ENCODE measurements around the gene SLC52A1. TPM values are rescaled to one million over a fixed set of nuclear protein-coding genes. Genes with fewer than 3 reads are reported as not detected.

Gene SLC52A1
- total RNA-seq, 1 donor from 2014 or later: 0.49 TPM

DNA sequence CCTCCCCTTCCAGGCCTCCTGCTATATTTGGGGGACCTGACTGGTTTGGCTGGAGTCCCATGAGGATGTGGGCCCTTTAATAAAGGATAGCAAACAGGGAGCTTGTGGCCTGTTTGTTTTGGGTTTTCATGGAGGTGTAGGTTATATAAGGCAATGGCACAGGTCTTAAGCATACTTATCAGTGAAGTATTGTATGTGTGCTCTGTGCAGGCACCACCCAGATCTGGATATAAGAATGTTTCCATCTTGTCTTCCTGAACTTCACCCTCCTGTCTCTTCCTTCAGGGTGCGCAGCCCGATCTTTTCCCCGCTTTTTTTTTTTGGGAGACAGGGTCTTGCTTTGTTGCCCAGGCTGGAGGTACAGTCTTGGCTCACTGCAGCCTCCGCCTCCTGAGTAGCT is 10.6 kb downstream of the SLC52A1 start:
- Histone ChIP-seq H3K36me3 (peaks cover 0 to 44% of the 10 kb centered on the region in 2 donors), H3K27ac (no peak overlapping the region), H3K9me3 (no peaks in the 10 kb centered on the region), H3K27me3 (no peaks in the 10 kb centered on the region), H3K4me1 (no peaks in the 10 kb centered on the region), H3K4me3 (no peak overlapping the region)
- intact Hi-C loops (cut with DNase I): no loop called here
- DNase-seq (ENCODE audit: extremely low spot score in 2 of 2): no peak
- TF ChIP-seq POLR2AphosphoS5 (IDR thresholded peaks at IDR 0.05; ENCODE audit: insufficient read depth in 1 of 2, low read depth in 1 of 2): no peak
- TF ChIP-seq, protein P1, sequence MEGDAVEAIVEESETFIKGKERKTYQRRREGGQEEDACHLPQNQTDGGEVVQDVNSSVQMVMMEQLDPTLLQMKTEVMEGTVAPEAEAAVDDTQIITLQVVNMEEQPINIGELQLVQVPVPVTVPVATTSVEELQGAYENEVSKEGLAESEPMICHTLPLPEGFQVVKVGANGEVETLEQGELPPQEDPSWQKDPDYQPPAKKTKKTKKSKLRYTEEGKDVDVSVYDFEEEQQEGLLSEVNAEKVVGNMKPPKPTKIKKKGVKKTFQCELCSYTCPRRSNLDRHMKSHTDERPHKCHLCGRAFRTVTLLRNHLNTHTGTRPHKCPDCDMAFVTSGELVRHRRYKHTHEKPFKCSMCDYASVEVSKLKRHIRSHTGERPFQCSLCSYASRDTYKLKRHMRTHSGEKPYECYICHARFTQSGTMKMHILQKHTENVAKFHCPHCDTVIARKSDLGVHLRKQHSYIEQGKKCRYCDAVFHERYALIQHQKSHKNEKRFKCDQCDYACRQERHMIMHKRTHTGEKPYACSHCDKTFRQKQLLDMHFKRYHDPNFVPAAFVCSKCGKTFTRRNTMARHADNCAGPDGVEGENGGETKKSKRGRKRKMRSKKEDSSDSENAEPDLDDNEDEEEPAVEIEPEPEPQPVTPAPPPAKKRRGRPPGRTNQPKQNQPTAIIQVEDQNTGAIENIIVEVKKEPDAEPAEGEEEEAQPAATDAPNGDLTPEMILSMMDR (IDR thresholded peaks at IDR 0.05): no peak
- TF ChIP-seq POLR2A (IDR thresholded peaks at IDR 0.05): no peak

DNA sequence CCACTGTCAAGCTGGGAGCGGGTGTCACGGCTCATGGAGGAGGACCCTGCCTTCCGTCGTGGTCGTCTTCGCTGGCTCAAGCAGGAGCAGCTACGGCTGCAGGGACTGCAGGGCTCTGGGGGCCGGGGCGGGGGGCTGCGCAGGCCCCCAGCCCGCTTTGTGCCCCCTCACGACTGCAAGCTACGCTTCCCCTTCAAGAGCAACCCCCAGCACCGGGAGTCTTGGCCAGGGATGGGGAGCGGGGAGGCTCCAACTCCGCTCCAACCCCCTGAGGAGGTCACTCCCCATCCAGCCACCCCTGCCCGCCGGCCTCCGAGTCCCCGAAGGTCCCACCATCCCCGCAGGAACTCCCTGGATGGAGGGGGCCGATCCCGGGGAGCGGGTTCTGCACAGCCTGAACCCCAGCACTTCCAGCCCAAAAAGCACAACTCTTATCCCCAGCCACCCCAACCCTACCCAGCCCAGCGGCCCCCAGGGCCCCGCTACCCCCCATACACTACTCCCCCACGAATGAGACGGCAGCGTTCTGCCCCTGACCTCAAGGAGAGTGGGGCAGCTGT is 11.6 kb downstream of the SLC52A1 start:
- Histone ChIP-seq H3K27me3 (no peaks in the 10 kb centered on the region), H3K4me3 (no peak overlapping the region), H3K27ac (no peak overlapping the region), H3K36me3 (peaks cover 0 to 53% of the 10 kb centered on the region in 2 donors), H3K4me1 (no peaks in the 10 kb centered on the region), H3K9me3 (no peaks in the 10 kb centered on the region)
- DNase-seq (ENCODE audit: extremely low spot score in 2 of 2): no peak
- TF ChIP-seq POLR2AphosphoS5 (IDR thresholded peaks at IDR 0.05; ENCODE audit: insufficient read depth in 1 of 2, low read depth in 1 of 2): no peak
- intact Hi-C loops (cut with DNase I): no loop called here

DNA sequence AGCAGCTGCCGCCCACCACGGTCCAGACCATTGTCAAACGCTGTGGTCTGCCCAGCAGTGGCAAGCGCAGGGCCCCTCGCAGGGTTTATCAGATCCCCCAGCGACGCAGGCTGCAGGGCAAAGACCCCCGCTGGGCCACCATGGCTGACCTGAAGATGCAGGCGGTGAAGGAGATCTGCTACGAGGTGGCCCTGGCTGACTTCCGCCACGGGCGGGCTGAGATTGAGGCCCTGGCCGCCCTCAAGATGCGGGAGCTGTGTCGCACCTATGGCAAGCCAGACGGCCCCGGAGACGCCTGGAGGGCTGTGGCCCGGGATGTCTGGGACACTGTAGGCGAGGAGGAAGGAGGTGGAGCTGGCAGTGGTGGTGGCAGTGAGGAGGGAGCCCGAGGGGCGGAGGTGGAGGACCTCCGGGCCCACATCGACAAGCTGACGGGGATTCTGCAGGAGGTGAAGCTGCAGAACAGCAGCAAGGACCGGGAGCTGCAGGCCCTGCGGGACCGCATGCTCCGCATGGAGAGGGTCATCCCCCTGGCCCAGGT is 13.0 kb downstream of the SLC52A1 start:
- Histone ChIP-seq H3K36me3 (peaks cover 3 to 53% of the 10 kb centered on the region in 2 donors), H3K27me3 (no peaks in the 10 kb centered on the region)

DNA sequence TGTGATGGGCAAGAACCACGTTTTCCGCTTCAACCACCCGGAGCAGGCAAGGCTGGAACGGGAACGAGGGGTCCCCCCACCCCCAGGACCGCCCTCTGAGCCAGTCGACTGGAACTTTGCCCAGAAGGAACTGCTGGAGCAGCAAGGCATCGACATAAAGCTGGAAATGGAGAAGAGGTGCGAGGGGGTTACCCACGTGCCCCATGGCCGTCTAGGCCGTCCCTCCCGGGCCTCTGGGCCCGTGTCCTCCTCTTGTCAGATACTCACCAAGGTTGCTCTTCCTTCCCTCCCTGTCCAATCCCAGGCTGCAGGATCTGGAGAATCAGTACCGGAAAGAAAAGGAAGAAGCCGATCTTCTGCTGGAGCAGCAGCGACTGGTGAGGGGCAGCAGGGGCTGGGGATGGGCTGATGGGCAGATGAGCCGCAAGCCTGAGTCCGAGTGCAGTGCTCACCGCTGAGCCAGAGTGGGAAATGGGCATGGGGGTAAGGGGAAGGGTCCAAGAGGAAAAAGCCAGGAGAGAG is 14.7 kb downstream of the SLC52A1 start:
- Histone ChIP-seq H3K27ac (no peak overlapping the region), H3K9me3 (no peaks in the 10 kb centered on the region), H3K4me1 (no peaks in the 10 kb centered on the region), H3K4me3 (no peak overlapping the region), H3K27me3 (no peaks in the 10 kb centered on the region), H3K36me3 (peaks cover 3 to 66% of the 10 kb centered on the region in 2 donors)
- TF ChIP-seq POLR2A (IDR thresholded peaks at IDR 0.05) (no peak), POLR2AphosphoS5 (IDR thresholded peaks at IDR 0.05; ENCODE audit: insufficient read depth in 1 of 2, low read depth in 1 of 2) (no peak)
- TF ChIP-seq, protein P1 (IDR thresholded peaks at IDR 0.05): no peak
- intact Hi-C loops (cut with DNase I): no loop called here
- DNase-seq (ENCODE audit: extremely low spot score in 2 of 2): no peak

More for the DNA sequence above, 13.0 kb downstream of the SLC52A1 start:
- TF ChIP-seq, protein P1 (IDR thresholded peaks at IDR 0.05): no peak
- TF ChIP-seq POLR2AphosphoS5 (IDR thresholded peaks at IDR 0.05; ENCODE audit: insufficient read depth in 1 of 2, low read depth in 1 of 2): no peak
- no peak for TF ChIP-seq POLR2A (IDR thresholded peaks at IDR 0.05)
- intact Hi-C loops (cut with DNase I): no loop called here
- Histone ChIP-seq H3K9me3 (no peaks in the 10 kb centered on the region), H3K4me1 (no peaks in the 10 kb centered on the region), H3K4me3 (no peak overlapping the region), H3K27ac (no peak overlapping the region)
- DNase-seq (ENCODE audit: extremely low spot score in 2 of 2): peak in 1 of 2 donors; percentile 71

DNA sequence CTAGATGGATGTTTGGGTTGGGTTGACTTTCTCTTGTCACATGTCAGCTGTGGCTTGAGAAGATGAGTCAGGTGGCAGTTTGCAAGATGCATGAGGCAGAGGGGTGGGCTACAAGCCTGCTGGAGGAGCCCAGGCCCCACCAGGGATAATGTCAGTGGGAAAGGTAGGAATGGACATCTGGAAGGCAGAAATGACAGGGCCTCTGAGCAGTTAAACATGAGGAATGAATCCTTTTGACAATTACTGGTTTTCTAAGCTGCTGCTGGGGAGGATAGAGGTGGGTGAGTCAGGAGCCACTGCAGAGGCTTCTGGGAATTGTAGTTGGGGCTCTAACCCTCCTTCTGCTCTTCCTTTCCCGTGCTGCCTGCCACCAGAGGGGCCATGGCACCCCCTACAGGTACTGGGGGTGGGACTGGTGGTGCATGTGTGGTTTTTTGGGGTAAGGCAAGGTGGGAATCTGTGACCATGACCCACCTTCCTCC is 15.7 kb downstream of the SLC52A1 start:
- TF ChIP-seq POLR2AphosphoS5 (IDR thresholded peaks at IDR 0.05; ENCODE audit: insufficient read depth in 1 of 2, low read depth in 1 of 2): no peak
- TF ChIP-seq, protein P1 (IDR thresholded peaks at IDR 0.05): no peak
- no peak for TF ChIP-seq POLR2A (IDR thresholded peaks at IDR 0.05)
- Histone ChIP-seq H3K9me3 (no peaks in the 10 kb centered on the region), H3K36me3 (peaks cover 3 to 77% of the 10 kb centered on the region in 2 donors), H3K27ac (no peak overlapping the region), H3K4me1 (no peaks in the 10 kb centered on the region), H3K27me3 (no peaks in the 10 kb centered on the region), H3K4me3 (no peak overlapping the region)
- intact Hi-C loops (cut with DNase I): no loop called here
- DNase-seq (ENCODE audit: extremely low spot score in 2 of 2): no peak

All from vagina (tissue), 2 donors.